AG10803 (cell line): ENCODE measurements around the gene GNG12.

Experiments used
- DNase-seq: peaks from one replicate; pipeline ENCODE4 v3.0.0; 2010; ENCODE audit warnings: low read depth
- H3K4me3 ChIP-seq: 2 replicates; pipeline ENCODE4 v1.5.1; 2011; ENCODE audit warnings: mild to moderate bottlenecking, low read length, control low read depth
- TF ChIP-seq, protein P1 (sequence below): conservative IDR thresholded peaks from 2 replicates; pipeline ENCODE4 v1.5.1; 2011; ENCODE audit warnings: mild to moderate bottlenecking, low read length, control low read depth, inconsistent platforms

GNG12 gene

DNA sequence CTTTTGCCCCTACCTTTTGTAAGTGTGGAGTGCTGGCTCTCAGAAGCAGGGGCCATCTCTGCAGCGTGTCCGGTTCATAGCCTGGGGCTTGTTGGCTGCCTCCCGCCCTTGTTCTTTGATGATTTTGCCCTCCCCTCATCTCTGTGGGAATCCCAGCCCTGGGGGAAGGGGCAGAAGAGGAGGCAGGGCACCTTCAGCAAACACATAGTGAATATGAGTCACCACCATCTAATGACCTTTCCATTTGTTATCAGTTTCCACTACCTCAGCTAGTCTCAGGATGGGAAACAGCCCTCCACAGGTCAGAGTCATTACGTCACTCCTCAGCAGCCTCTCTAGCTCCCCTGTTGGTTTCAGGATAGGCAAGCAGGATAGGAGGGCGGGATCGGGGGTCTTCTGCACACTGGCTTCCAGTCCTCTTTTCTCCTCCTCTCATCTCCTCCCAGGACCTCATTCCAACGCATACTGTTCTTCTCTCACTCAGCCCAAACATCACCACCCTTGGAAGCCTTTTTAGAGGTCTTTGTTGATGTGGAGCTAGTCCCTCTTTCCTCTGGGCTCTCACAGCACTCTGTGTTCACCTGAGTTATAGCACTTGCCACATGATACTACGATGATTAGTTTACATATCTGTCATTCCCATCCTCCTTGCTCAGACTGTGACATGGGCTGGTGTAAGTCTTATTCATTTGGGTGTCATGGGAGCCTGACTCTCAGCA is 132.4 kb downstream of the GNG12 start:
- no peak overlapping the region for H3K4me3 ChIP-seq
- DNase-seq: no peak

DNA sequence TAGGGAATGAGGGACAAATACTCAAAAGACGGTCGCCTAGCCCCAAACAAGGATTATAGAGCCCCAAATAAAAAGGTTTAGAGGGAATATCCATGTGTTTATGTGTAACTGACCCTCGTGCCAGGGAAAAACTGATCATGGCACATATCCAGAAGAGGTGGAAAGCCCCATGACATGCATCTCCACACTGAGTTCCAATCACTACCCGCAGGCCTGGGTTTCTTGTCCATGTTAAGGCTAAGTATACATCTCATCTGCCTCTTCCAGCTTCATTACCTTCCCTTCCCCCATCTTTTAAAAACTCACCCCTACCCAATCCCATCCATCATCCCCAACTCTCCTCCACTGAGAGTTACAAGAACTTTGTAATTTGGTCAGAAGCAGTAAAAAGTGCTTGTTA is 133.0 kb downstream of the GNG12 start:
- DNase-seq: no peak
- TF ChIP-seq, protein P1, sequence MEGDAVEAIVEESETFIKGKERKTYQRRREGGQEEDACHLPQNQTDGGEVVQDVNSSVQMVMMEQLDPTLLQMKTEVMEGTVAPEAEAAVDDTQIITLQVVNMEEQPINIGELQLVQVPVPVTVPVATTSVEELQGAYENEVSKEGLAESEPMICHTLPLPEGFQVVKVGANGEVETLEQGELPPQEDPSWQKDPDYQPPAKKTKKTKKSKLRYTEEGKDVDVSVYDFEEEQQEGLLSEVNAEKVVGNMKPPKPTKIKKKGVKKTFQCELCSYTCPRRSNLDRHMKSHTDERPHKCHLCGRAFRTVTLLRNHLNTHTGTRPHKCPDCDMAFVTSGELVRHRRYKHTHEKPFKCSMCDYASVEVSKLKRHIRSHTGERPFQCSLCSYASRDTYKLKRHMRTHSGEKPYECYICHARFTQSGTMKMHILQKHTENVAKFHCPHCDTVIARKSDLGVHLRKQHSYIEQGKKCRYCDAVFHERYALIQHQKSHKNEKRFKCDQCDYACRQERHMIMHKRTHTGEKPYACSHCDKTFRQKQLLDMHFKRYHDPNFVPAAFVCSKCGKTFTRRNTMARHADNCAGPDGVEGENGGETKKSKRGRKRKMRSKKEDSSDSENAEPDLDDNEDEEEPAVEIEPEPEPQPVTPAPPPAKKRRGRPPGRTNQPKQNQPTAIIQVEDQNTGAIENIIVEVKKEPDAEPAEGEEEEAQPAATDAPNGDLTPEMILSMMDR: no peak
- H3K4me3 ChIP-seq: no peak overlapping the region

More for the DNA sequence above, 132.4 kb downstream of the GNG12 start:
- TF ChIP-seq, protein P1: no peak

DNA sequence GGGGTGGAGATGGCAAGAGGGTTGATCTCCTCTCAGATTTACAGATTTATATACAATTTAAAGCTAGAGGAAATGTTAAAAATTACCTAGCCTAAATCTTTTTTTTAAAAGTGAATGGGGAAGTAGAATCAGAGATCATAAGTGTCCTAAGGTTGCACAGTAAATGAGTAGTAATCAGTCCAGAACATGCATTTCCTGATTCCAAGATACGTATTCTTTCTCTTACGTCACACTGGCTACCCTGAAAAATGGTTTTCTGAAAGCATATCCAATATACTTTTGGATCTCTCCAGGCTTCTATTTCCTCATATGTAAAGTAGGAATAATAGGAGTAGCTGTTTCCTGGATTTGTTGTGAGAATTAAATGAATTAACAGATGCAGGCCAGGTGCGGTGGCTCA is 136.6 kb downstream of the GNG12 start:
- TF ChIP-seq, protein P1: no peak
- no peak for DNase-seq
- no peak overlapping the region for H3K4me3 ChIP-seq

DNA sequence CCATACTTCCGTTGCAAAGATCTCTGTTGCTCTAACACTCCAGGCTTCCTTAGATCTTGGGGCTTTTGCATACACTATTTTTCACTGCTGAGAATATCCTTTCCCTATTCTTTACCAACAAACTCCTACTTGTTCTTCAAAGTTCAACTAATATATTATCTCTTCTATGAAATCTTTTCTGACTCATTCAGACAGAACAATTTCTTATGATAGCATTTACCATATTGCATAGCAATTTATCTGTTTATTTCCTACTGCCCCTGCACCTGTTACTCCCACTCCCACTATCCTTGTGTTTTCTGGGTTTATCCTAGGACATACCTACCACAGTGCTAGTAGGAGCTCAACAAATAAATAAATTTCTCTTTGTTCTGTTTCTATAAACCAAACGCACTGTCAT is 137.3 kb downstream of the GNG12 start:
- H3K4me3 ChIP-seq: no peak overlapping the region
- DNase-seq: no peak
- TF ChIP-seq, protein P1: no peak

DNA sequence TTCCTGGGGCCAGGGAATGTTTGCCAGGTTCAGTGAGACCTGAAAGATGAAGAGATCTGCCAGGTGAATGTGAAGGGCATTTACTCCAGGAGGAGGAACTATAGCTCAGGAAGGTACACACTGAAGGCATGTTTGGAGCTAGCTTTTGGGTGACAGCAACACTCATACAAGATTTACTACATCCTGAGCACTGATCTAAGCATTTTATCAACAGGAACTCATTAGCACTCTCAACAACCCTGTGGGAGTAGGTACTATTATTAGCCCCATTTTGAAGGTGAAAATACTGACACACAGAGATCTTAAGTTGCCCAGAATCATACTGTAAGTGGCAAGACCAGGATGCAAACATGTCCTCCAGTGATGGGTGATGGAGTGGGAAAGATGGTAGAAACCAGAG is 141.6 kb downstream of the GNG12 start:
- no peak for DNase-seq
- no peak overlapping the region for H3K4me3 ChIP-seq
- TF ChIP-seq, protein P1: no peak

DNA sequence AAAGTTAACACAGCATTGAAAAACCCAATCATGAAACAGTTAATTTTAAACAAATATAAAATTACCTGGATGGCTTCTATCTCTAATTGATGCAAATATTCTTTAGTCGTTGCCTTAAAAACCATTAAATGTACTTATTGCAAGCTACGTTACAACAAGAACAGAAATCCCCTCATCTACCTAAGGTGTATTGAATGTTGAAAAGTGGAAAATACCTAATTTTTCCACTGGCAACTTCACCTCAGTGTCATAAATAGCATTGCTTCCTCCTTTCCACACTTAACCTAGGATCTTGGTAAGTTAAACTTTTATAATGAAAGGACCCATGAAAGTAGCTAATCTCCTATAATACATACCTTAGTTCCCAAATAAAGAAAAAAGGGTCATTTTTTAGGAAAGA is 142.9 kb downstream of the GNG12 start:
- no peak for DNase-seq
- H3K4me3 ChIP-seq: no peak overlapping the region
- TF ChIP-seq, protein P1: no peak

DNA sequence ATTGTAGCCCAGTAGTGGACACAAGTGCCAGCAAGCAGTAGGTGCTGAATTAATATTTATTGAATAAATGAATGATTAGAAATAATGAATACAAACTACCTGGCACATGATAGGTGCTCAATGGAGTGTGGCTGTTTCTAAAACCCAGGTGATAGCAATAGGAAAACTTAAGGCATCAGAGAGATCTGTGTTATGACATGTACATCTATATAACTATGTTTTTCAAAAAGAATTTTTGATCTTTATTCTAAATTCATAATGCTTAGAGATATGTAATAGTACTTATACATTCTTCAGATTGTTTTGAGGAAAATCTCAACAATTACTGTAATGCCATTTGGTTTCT is 143.3 kb downstream of the GNG12 start:
- TF ChIP-seq, protein P1: no peak
- no peak overlapping the region for H3K4me3 ChIP-seq
- no peak for DNase-seq
